Sigmoid colon (tissue), 4 donors: Measurements from ENCODE around the gene PRKD2.

Experiments
- EP300 ChIP-seq, 4 donors: sonication (generic); formaldehyde crosslinking; IDR thresholded peaks; one replicate each; pipeline ENCODE4 v1.6.1; 2017; ENCODE audit warnings: antibody characterized with exemption in 4 of 4
- POLR2A ChIP-seq, 2 donors: fragments of 450-650 bp; IDR thresholded peaks; one replicate each; pipeline ENCODE4 v1.6.1; 2016; ENCODE audit warnings: antibody characterized with exemption in 2 of 2, mild to moderate bottlenecking in 2 of 2, moderate library complexity in 2 of 2
- POLR2AphosphoS5 ChIP-seq, 4 donors: sonication (generic); formaldehyde crosslinking; IDR thresholded peaks; one replicate each; pipeline ENCODE4 v1.6.1; 2017; ENCODE audit warnings: antibody characterized with exemption in 4 of 4
- TF ChIP-seq, protein P1 (sequence below), 4 experiments: fragments of 450-650 bp in 3 of 4; fragments of 200-600 bp in 1 of 4; IDR thresholded peaks; one replicate each; pipeline ENCODE4 v1.5.1; 2016 to 2019; ENCODE audit warnings: antibody characterized with exemption in 4 of 4, mild to moderate bottlenecking in 3 of 4, moderate library complexity in 2 of 4

DNA sequence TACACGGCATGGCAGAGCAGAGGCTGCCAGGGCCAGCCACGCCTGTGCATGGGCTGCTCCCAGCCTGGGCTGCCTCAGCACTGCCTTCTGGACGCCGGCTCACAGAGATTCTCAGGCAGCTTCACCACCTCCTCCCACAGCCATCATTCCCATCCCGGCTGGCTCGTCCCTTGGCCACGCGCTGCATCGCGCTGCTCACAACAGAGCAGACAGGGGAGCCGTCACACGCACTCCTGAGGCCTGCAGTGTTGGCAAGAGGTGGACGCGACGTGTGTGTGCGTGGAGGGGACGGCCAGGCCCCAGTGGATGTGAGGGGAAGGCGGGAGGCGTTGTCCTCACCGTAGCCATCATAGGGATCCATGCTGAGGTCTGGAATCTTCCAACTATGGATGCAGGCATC is 7.6 kb upstream of the PRKD2 start:
- TF ChIP-seq, protein P1, sequence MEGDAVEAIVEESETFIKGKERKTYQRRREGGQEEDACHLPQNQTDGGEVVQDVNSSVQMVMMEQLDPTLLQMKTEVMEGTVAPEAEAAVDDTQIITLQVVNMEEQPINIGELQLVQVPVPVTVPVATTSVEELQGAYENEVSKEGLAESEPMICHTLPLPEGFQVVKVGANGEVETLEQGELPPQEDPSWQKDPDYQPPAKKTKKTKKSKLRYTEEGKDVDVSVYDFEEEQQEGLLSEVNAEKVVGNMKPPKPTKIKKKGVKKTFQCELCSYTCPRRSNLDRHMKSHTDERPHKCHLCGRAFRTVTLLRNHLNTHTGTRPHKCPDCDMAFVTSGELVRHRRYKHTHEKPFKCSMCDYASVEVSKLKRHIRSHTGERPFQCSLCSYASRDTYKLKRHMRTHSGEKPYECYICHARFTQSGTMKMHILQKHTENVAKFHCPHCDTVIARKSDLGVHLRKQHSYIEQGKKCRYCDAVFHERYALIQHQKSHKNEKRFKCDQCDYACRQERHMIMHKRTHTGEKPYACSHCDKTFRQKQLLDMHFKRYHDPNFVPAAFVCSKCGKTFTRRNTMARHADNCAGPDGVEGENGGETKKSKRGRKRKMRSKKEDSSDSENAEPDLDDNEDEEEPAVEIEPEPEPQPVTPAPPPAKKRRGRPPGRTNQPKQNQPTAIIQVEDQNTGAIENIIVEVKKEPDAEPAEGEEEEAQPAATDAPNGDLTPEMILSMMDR (IDR thresholded peaks at IDR 0.05), result no peak
- no peak for TF ChIP-seq POLR2A (IDR thresholded peaks at IDR 0.05)
- TF ChIP-seq EP300 (IDR thresholded peaks at IDR 0.05), result no peak
- TF ChIP-seq POLR2AphosphoS5 (IDR thresholded peaks at IDR 0.05), result no peak
